HUES48 (cell line): ENCODE measurements around the gene GLDC.

Experiments used
- H3K27ac ChIP-seq: one replicate; pipeline ENCODE4 v1.7.0; 2013; ENCODE audit warnings: low read depth, low read length, inconsistent platforms
- H3K27me3 ChIP-seq: 2 replicates; pipeline ENCODE4 v1.6.1; 2013; ENCODE audit warnings: mild to moderate bottlenecking, low read length; ENCODE audit not compliant: control insufficient read depth, insufficient read depth
- H3K36me3 ChIP-seq: 2 replicates; pipeline ENCODE4 v1.6.1; 2013; ENCODE audit warnings: low read length; ENCODE audit not compliant: control insufficient read depth, insufficient read depth
- H3K4me1 ChIP-seq: 2 replicates; pipeline ENCODE4 v1.6.1; 2013; ENCODE audit warnings: mild to moderate bottlenecking, low read length; ENCODE audit not compliant: control insufficient read depth, insufficient read depth
- H3K4me3 ChIP-seq: 2 replicates; pipeline ENCODE4 v1.5.1; 2013; ENCODE audit warnings: mild to moderate bottlenecking, low read depth, low read length
- H3K9ac ChIP-seq: 2 replicates; pipeline ENCODE4 v1.6.1; 2013; ENCODE audit warnings: mild to moderate bottlenecking, low read depth, low read length, moderate library complexity
- H3K9me3 ChIP-seq: 2 replicates; pipeline ENCODE4 v1.6.1; 2013; ENCODE audit warnings: low read length; ENCODE audit not compliant: control insufficient read depth, insufficient read depth

Gene GLDC

DNA sequence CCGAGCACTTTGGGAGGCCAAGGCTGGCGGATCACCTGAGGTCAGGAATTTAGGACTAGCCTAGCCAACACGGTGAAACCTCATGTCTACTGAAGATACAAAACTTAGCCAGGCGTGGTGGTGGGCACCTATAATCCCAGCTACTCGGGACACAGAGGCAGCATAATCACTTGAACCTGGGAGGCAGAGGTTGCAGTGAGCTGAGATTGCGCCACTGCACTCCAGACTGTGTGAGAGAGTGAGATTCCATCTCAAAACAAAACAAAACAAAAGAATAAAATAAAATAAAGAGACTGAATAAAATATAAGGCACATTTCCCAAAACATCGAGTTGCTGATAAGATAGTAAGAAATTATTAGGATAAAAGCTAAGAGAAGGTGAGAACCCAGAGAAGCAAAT lies 32.3 kb upstream of the GLDC start:
- no peaks in the 10 kb centered on the region for H3K27me3 ChIP-seq
- H3K36me3 ChIP-seq: peaks cover 4% of the 10 kb centered on the region
- H3K4me1 ChIP-seq: 0 out of 2 replicates have a peak, but pooled peaks cover 3% of the 10 kb centered on the region
- H3K9ac ChIP-seq: no peak overlapping the region
- H3K9me3 ChIP-seq: no peaks in the 10 kb centered on the region
- no peak overlapping the region for H3K27ac ChIP-seq
- H3K4me3 ChIP-seq: no peak overlapping the region

DNA sequence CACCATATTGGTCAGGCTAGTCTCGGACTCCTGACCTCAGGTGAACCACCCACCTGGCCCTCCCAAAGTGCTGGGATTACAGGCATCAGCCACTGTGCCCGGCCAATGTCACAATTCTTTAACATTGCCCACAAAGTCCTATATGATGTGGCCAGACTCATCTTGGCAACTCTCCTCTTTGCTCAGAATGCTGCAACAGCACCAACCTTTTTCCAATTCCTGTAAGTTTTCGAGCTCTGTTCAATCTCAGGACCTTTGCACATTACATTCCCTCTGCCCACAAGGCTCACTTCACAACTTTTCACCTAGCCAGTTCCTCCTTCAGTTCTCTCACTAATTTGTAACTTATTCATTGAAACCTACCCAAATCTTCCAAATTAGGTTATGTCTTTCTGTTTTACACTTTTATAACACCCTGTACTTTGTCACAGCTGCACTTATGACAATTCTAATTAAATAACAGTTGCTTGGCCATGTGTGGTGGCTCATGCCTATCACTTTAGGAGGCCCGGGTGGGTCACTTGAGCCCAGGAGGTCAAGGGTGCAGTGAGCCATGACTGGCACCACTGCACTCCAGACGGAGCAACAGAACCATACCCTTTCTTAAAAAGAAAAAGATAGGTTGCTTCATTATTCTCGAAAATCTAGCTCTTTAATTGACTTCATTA lies 30.9 kb upstream of the GLDC start:
- no peaks in the 10 kb centered on the region for H3K9me3 ChIP-seq
- H3K4me1 ChIP-seq: 0 out of 2 replicates have a peak, but pooled peaks cover 3% of the 10 kb centered on the region
- H3K27me3 ChIP-seq: no peaks in the 10 kb centered on the region
- peaks cover 9% of the 10 kb centered on the region for H3K36me3 ChIP-seq
- H3K27ac ChIP-seq: no peak overlapping the region
- no peak overlapping the region for H3K4me3 ChIP-seq
- H3K9ac ChIP-seq: no peak overlapping the region

DNA sequence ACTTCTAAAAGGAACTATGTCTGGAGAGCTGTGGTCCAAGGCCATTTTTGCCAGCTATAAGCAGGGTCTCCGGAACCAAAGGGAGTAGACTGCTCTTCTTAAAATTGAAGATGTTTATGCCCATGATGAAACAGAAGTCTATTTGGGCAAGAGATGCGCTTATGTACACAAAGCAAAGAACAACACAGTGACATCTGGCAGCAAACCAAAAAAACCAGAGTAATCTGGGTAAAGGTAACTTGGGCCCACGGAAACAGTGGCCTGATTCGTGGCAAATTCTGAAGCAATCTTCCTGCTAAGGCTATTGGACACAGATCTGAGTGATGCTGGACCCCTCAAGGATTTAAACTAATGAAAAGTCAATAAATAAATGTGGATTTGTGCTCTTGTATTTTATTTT lies 29.7 kb upstream of the GLDC start:
- Histone ChIP-seq H3K27me3 (no peaks in the 10 kb centered on the region), H3K36me3 (peaks cover 14% of the 10 kb centered on the region), H3K4me3 (no peak overlapping the region), H3K9me3 (no peaks in the 10 kb centered on the region), H3K9ac (no peak overlapping the region), H3K4me1 (0 out of 2 replicates have a peak, but pooled peaks cover under 1% of the 10 kb centered on the region), H3K27ac (no peak overlapping the region)

DNA sequence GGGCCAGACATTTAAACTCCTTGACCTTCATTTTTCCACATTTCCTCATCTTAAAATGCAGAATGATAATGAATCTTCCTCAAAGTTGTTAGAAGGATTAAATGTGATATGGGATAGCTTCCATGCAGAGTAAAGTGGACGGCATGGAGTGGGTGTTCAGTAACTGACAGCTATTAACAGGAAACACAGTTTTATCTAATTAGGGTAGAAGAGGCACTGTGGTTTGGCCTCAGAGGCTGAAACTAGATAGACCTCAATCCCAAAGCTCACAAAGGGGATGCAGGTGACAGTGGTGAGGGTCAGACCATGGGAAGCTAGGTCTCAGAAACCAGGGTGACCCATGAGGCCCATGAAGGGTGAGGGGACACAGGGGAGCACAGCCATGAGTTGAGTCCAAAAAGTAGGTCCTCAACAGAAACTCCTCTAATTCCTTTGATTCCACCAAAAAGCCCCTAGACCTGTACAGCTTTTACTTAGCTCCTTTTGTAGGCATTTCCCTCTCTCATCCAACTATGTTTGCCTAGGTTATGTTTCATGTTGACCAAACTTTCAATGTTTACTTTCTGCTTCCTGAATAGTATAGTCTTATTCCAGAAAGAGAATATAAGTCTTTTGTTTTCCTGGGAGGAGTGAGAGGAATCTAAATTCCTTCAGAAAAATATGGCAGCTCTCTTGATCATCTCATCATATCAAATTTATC lies 27.9 kb upstream of the GLDC start:
- Histone ChIP-seq H3K9me3 (no peaks in the 10 kb centered on the region), H3K9ac (no peak overlapping the region), H3K36me3 (peaks cover 26% of the 10 kb centered on the region), H3K4me3 (no peak overlapping the region), H3K4me1 (no peaks in the 10 kb centered on the region), H3K27ac (no peak overlapping the region), H3K27me3 (no peaks in the 10 kb centered on the region)

DNA sequence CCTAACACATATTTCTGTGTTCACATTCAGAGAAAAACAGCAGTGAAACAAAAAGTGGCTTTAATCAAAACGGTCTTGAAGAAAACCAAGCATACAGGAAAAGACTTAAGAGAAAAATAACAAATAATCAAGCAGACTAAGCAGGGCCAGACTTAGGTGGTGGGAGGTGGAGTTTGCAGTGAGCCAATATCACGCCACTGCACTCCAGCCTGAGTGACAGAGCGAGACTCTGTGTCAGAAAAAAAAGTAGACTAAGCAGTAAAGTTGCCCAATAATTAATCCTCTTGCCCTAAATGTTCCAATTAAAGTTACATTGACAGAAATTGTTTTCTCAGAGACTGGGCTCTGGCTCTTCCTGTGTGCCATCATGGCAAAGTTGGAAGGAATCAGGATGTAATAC lies 26.6 kb upstream of the GLDC start:
- H3K9ac ChIP-seq: no peak overlapping the region
- no peak overlapping the region for H3K4me3 ChIP-seq
- H3K27me3 ChIP-seq: no peaks in the 10 kb centered on the region
- no peak overlapping the region for H3K27ac ChIP-seq
- H3K4me1 ChIP-seq: no peaks in the 10 kb centered on the region
- no peaks in the 10 kb centered on the region for H3K9me3 ChIP-seq
- peaks cover 26% of the 10 kb centered on the region for H3K36me3 ChIP-seq

DNA sequence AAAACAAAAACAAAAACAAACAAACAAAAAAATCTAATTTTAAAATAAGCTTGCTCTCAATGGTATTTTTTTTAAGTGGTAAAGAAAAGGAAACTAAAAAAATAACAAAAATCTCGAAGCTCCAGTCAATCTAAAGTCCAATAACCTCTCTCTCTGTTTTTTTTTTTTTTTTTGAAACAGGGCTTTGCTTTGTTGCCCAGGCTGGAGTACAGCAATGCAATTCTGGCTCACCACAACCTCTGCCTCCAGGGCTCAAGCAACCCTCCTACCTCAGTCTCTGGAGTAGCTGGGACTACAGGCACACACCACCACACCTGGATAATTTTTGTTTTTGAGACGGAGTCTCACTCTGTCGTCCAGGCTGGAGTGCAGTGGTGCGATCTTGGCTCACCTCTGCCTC lies 25.9 kb upstream of the GLDC start:
- H3K9ac ChIP-seq: no peak overlapping the region
- H3K27me3 ChIP-seq: no peaks in the 10 kb centered on the region
- peaks cover 26% of the 10 kb centered on the region for H3K36me3 ChIP-seq
- no peaks in the 10 kb centered on the region for H3K4me1 ChIP-seq
- H3K9me3 ChIP-seq: no peaks in the 10 kb centered on the region
- no peak overlapping the region for H3K4me3 ChIP-seq
- H3K27ac ChIP-seq: no peak overlapping the region

DNA sequence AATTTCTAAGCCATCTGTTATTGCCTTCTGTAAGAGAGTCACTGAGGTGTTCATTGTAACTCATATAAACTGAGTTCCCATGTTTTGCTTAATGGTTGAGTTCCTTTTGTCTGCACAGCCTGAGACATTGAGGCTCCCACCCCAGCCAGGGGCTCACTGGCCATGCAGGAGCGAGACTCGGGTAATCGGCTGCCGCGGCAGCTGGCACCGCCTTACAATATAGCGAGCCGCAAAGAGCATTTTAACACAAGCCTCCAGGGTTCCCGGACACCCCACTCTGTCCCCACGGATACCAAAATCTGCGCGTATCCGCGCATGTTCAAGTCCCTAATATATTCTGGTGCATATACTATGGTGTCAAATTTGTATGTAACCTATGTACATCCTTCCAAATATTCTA lies 24.4 kb upstream of the GLDC start:
- Histone ChIP-seq H3K9ac (no peak overlapping the region), H3K36me3 (peaks cover 22% of the 10 kb centered on the region), H3K4me3 (no peak overlapping the region), H3K4me1 (no peaks in the 10 kb centered on the region), H3K9me3 (no peaks in the 10 kb centered on the region), H3K27ac (no peak overlapping the region), H3K27me3 (no peaks in the 10 kb centered on the region)

DNA sequence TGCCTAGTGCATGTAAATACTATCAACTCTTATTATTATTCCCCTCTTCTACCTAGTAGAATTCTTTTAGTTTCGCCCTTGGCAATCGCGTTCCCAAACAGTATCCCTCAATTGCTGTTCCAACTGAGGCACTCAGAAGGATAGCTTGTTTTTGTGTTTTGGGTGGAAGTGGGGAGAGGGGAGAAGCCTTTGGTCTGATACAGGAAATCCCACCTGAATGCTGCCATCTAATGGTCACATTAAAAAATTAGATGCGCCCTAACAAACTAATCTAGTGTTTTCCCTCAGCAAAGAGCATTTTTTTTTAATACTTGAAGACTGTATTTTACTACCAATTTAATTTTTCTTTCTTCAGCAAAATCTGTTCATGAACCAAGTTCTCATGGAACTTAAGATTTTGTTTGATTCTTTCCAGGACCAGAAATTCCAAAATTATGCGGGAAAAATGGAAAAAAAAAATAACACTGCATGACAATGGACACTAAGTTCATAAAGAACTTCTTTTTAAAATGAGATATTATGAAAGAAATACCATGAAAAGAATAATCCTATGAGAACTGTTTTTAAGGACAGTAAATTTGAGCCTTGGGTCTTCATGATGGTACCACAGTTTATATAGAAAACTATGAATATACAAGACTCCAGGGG lies 22.2 kb upstream of the GLDC start:
- H3K4me3 ChIP-seq: no peak overlapping the region
- no peaks in the 10 kb centered on the region for H3K4me1 ChIP-seq
- peaks cover 22% of the 10 kb centered on the region for H3K36me3 ChIP-seq
- no peak overlapping the region for H3K9ac ChIP-seq
- H3K27me3 ChIP-seq: no peaks in the 10 kb centered on the region
- no peaks in the 10 kb centered on the region for H3K9me3 ChIP-seq
- no peak overlapping the region for H3K27ac ChIP-seq

DNA sequence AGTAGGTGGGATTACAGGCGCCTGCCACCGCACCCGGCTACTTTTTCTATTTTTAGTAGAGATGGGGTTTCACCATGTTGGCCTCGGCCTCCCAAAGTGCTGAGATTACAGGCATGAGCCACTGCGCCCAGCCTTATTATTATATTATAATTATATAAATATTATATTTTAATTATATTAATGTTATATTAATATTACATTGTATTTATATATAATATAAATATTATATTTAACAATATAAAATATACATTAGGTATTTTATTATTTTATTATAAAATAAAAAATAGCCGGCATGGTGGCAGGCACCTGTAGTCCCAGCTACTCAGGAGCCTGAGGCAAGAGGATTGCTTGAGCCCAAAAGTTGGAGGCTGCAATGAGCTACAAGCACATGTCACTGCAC lies 21.6 kb upstream of the GLDC start:
- Histone ChIP-seq H3K4me3 (no peak overlapping the region), H3K36me3 (peaks cover 25% of the 10 kb centered on the region), H3K27me3 (no peaks in the 10 kb centered on the region), H3K9me3 (no peaks in the 10 kb centered on the region), H3K4me1 (no peaks in the 10 kb centered on the region), H3K27ac (no peak overlapping the region), H3K9ac (no peak overlapping the region)

DNA sequence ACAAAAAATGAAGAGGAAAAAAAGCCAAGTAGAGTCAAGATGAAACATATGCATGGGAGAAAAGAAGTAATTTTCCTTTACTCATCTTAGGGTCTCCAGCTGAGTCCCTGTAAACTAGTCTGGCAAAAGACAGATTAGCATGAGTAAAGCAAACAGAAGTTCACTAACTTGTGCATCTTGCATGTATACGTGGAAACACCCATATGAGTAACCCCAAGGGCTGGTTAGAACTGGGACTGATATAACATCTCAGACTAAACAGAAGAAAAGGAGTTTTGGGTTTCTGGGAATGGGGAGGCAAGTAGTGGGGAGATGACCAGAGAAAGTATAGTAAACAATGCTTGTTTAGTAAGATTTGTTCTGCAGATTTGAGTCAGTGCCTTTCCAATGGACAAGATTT lies 20.1 kb upstream of the GLDC start:
- Histone ChIP-seq H3K4me1 (no peaks in the 10 kb centered on the region), H3K9ac (no peak overlapping the region), H3K4me3 (no peak overlapping the region), H3K9me3 (no peaks in the 10 kb centered on the region), H3K27me3 (no peaks in the 10 kb centered on the region), H3K36me3 (peaks cover 19% of the 10 kb centered on the region), H3K27ac (no peak overlapping the region)

DNA sequence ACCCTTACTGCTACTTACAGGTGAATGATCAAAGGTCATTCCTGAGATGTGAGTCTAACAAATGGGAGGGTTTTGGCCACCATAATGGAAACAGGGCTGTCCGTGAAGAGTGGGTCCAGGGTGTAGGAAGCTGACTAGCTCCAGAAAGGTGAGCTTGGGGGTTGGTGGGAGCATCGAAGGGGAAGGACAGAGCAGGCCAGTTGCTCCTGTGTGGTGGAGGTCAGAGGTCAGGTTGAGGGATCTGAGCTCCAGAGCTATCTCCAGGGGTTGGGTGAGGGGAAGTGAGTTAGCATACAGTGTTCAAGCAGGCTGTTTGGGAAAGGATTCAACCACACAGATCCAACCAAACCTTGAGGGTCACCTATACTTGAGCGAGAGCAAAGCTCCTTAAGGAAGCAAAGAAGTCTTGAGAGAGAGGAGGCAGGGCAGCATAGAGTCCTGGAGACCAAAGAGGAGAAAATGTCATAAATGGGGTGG lies 18.7 kb upstream of the GLDC start:
- Histone ChIP-seq H3K9ac (no peak overlapping the region), H3K4me3 (no peak overlapping the region), H3K4me1 (no peaks in the 10 kb centered on the region), H3K27ac (peak overlapping the region; percentile 49), H3K27me3 (no peaks in the 10 kb centered on the region), H3K36me3 (peaks cover 7% of the 10 kb centered on the region; the same call in 1 of the 2 replicates), H3K9me3 (no peaks in the 10 kb centered on the region)
